CD4-positive, alpha-beta memory T cell (primary cell): ENCODE measurements around the gene BIRC3. TPM values are rescaled to one million over a fixed set of nuclear protein-coding genes. Genes with fewer than 3 reads are reported as not detected.
A peak's percentile ranks its signal among the peaks of the same experiment; 100 is the strongest.

Experiments used
- CTCF ChIA-PET: fragments of 350-600 bp; sonication (Branson Sonifier 250); formaldehyde crosslinking; loops from one replicate; lab custom pipeline; 2021; ENCODE audit warnings: inconsistent platforms; ENCODE audit not compliant: partially characterized antibody; lab: Charles Lee
- POLR2A ChIA-PET: fragments of 350-600 bp; sonication (Branson Sonifier 250); formaldehyde crosslinking; loops from one replicate; lab custom pipeline; 2021; ENCODE audit not compliant: partially characterized antibody; lab: Charles Lee
- DNase-seq, 5 donors: peaks; one replicate each; pipeline versions ENCODE4 v3.0.0 to v3.0.0-alpha.2; 2020 to 2022; ENCODE audit warnings: mixed read lengths in 1 of 5
- H3K27ac ChIP-seq: one replicate; pipeline ENCODE4 v1.7.0; 2013; ENCODE audit warnings: low read depth, low read length
- H3K27me3 ChIP-seq: 2 replicates; pipeline ENCODE4 v1.7.0; 2013; ENCODE audit warnings: mild to moderate bottlenecking, low read length, moderate library complexity; ENCODE audit not compliant: insufficient read depth
- H3K36me3 ChIP-seq: 2 replicates; pipeline ENCODE4 v1.7.0; 2013; ENCODE audit warnings: mild to moderate bottlenecking, low read length, moderate library complexity; ENCODE audit not compliant: insufficient read depth
- H3K4me1 ChIP-seq: 2 replicates; pipeline ENCODE4 v1.7.0; 2013; ENCODE audit warnings: mild to moderate bottlenecking, low read length, moderate library complexity; ENCODE audit not compliant: insufficient read depth
- H3K4me3 ChIP-seq, 2 donors: one replicate each; pipeline ENCODE4 v1.7.0; 2013; ENCODE audit warnings: low read length in 2 of 2, mild to moderate bottlenecking in 1 of 2
- H3K9me3 ChIP-seq, 2 donors: one replicate each; pipeline ENCODE4 v1.7.0; 2013; ENCODE audit warnings: low read length in 2 of 2, control low read depth in 1 of 2; ENCODE audit not compliant: control insufficient read depth in 1 of 2
- H3K27ac Mint-ChIP-seq, 7 donors: one replicate each; pipeline ENCODE4 v1.8.0; 2020 to 2021; ENCODE audit warnings: mixed read lengths in 7 of 7, mild to moderate bottlenecking in 6 of 7, inconsistent platforms in 3 of 7, moderate library complexity in 3 of 7
- H3K27me3 Mint-ChIP-seq, 2 donors: one replicate each; pipeline ENCODE4 v1.8.0; 2020 to 2021; ENCODE audit warnings: mixed read lengths in 2 of 2
- H3K36me3 Mint-ChIP-seq, 2 donors: one replicate each; pipeline ENCODE4 v1.8.0; 2020 to 2021; ENCODE audit warnings: mixed read lengths in 2 of 2, inconsistent platforms in 1 of 2, mild to moderate bottlenecking in 1 of 2
- H3K4me1 Mint-ChIP-seq, 4 donors: one replicate each; pipeline ENCODE4 v1.8.0; 2020 to 2021; ENCODE audit warnings: mixed read lengths in 4 of 4, mild to moderate bottlenecking in 1 of 4
- H3K4me3 Mint-ChIP-seq, 8 donors: one replicate each; pipeline ENCODE4 v1.8.0; 2020 to 2021; ENCODE audit warnings: mixed read lengths in 8 of 8, mild to moderate bottlenecking in 7 of 8, moderate library complexity in 6 of 8, inconsistent platforms in 3 of 8
- H3K9me3 Mint-ChIP-seq, 8 donors: one replicate each; pipeline ENCODE4 v1.8.0; 2020 to 2021; ENCODE audit warnings: mixed read lengths in 8 of 8, mild to moderate bottlenecking in 5 of 8, inconsistent platforms in 3 of 8, moderate library complexity in 1 of 8
- intact Hi-C: fragments of 100-400 bp; cut with micrococcal nuclease; formaldehyde crosslinking; loops from one replicate; pipeline ENCODE4 v1.15.1; 2023
- polyA plus RNA-seq, 2 donors: library from polyadenylated mRNA; unstranded; fragments of 300-500 nt; fragmentation: Illumina TruSeq; gene quantifications; one replicate each; pipeline ENCODE4 v1.2.3, GENCODE V29; 2021
- total RNA-seq, 2 experiments: library from RNA; stranded (reverse); gene quantifications; one replicate each; pipeline ENCODE4 v1.2.3, GENCODE V29; 2021

The BIRC3 gene
- total and polyA plus RNA-seq, 4 experiments from 2014 or later, result 82.5 to 198 (median 142) TPM

DNA sequence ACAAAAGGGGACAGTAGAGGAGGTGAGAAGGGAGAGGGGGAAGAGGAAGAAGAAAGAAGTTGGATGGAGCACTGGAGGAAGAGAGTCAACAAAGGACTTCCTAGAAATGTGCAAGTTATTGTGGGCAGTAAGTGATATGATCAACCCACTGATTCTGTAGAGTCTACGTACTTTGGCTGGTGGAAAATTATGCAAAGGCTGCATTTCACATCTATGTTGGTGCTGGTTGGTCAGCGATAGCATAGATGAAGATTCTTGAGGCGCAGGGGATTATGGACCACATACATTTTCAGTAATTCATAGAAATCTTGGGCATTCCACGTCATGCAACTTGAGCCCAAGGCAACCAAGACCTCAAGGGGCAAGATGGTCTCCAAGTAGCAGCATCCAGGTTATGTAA, 12.6 kb upstream of the BIRC3 start:
- Histone ChIP-seq H3K36me3 (no peaks in the 10 kb centered on the region), H3K4me1 (peaks cover 93% of the 10 kb centered on the region), H3K27ac (peak overlapping the region; percentile 60), H3K9me3 (peaks cover 0 to 4% of the 10 kb centered on the region in 2 donors), H3K4me3 (peak overlapping the region in 1 of 2 donors; percentile 14), H3K27me3 (no peaks in the 10 kb centered on the region)
- Mint-ChIP-seq H3K27me3 (no peaks in the 10 kb centered on the region), H3K4me1 (peaks cover 62 to 92% (median 77%) of the 10 kb centered on the region in 4 donors), H3K9me3 (peaks cover 4 to 26% (median 17%) of the 10 kb centered on the region in 8 donors), H3K36me3 (peaks cover 10 to 17% of the 10 kb centered on the region in 2 donors), H3K27ac (peak overlapping the region; percentile 84 to 98 (median 94)), H3K4me3 (peak overlapping the region; percentile 58 to 77 (median 68))
- DNase-seq, result no peak
- POLR2A ChIA-PET, result interaction anchor here (1.8 kb wide), 1 partner anchor 147 kb away, joined by 9 read pairs; no protein-coding TSS in a partner anchor
- intact Hi-C loops, result no loop called here
- CTCF ChIA-PET, result no interaction called here

DNA sequence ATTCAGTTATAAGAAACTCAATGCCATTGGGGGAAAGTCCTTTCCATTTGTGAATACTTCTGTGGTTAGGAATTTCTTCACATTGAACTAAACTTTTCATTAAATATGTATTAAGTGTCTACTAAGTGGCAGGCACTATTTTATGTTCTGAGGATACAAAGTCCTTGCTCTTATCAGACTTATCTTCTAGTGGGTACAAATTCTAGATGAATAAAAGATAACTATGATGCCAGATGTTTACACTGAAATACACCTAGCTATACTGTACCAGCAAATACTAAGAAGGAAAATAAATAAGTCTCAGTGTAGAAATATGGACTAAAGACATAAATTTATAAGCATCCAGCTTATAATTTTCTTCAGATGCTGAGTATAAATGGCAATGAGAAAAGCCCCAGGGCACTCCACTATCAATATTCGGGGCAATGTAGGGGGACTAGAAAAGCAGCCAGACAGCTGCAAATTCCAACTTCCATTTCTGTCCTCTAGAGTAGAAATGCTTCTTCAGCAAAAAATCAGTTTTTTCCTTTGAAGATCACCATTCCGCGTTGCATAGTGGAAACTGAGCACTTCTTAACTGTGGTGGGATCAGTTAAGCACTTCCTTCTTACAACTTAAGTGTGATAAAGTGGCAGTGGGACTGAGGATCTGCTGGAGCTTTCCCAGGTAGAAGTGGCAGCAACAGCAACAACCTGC, 11.8 kb upstream of the BIRC3 start:
- H3K4me1 ChIP-seq, result peaks cover 88% of the 10 kb centered on the region
- H3K4me3 Mint-ChIP-seq, result peak overlapping the region; percentile 51 to 77 (median 68)

DNA sequence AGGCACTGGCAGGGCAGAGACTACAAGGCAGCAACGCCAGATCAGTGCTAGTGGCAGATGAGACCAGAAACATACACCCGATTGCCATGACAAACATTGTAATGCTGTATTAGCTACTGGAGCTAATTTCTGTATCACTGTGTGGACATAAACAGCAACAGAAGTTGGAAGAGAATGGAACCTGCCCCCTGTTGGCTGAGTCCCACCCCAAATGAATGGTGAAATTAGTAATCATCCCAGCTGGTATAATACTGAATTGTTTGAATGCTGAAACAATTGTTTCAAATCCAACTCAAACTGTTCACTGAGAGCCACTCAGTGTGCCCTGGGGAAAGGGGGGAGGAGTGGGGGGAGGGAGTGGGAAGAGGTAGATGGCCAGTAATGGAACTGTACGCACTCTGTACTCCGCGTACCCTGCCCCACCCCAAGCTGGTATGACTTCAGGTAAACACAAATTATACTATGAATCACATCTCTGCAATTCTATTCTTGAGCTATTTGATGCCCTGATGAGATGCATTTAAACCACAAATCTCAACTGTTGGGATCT, 11.2 kb upstream of the BIRC3 start:
- Mint-ChIP-seq H3K27me3 (no peaks in the 10 kb centered on the region), H3K36me3 (peaks cover 10 to 17% of the 10 kb centered on the region in 2 donors), H3K27ac (peak overlapping the region; percentile 84 to 98 (median 94)), H3K9me3 (peaks cover 4 to 25% (median 17%) of the 10 kb centered on the region in 8 donors), H3K4me1 (peaks cover 54 to 85% (median 73%) of the 10 kb centered on the region in 4 donors), H3K4me3 (peak overlapping the region; percentile 51 to 77 (median 69))
- peak overlapping the region; percentile 3 to 14 for H3K4me3 ChIP-seq
- peaks cover 87% of the 10 kb centered on the region for H3K4me1 ChIP-seq
- H3K27me3 ChIP-seq, result no peaks in the 10 kb centered on the region
- no peaks in the 10 kb centered on the region for H3K36me3 ChIP-seq
- H3K9me3 ChIP-seq, result peaks cover 0 to 4% of the 10 kb centered on the region in 2 donors
- CTCF ChIA-PET, result interaction anchor here (0.6 to 18.2 kb wide), 9 partner anchors 9 to 189 kb away, joined by 3 to 654 read pairs (median 4); partner anchors contain the start of gene BIRC3
- intact Hi-C loops, result loop anchor here (1.0 kb wide), 2 partner anchors 11 to 12 kb away; partner anchors contain the start of gene BIRC3
- H3K27ac ChIP-seq, result peak overlapping the region; percentile 60
- POLR2A ChIA-PET, result interaction anchor here (0.6 to 4.6 kb wide), 10 partner anchors 8 to 164 kb away, joined by 3 to 149 read pairs (median 5); partner anchors contain the start of gene BIRC3
- peak in 3 of 5 donors; percentile 35 to 74 (median 40) for DNase-seq

More for the DNA sequence above, 11.8 kb upstream of the BIRC3 start:
- intact Hi-C loops, result loop anchor here (1.0 kb wide), 2 partner anchors 11 to 12 kb away; partner anchors contain the start of gene BIRC3
- CTCF ChIA-PET, result interaction anchor here (0.6 to 18.2 kb wide), 10 partner anchors 10 to 190 kb away, joined by 3 to 654 read pairs (median 4); partner anchors contain the start of gene BIRC3
- Histone ChIP-seq H3K36me3 (no peaks in the 10 kb centered on the region), H3K27me3 (no peaks in the 10 kb centered on the region), H3K27ac (peak overlapping the region; percentile 60), H3K9me3 (peaks cover 0 to 4% of the 10 kb centered on the region in 2 donors), H3K4me3 (peak overlapping the region in 1 of 2 donors; percentile 14)
- Mint-ChIP-seq H3K36me3 (peaks cover 10 to 17% of the 10 kb centered on the region in 2 donors), H3K27ac (peak overlapping the region; percentile 84 to 98 (median 94)), H3K9me3 (peaks cover 4 to 26% (median 17%) of the 10 kb centered on the region in 8 donors), H3K27me3 (no peaks in the 10 kb centered on the region), H3K4me1 (peaks cover 55 to 87% (median 73%) of the 10 kb centered on the region in 4 donors)
- peak in 1 of 5 donors; percentile 51 for DNase-seq
- POLR2A ChIA-PET, result interaction anchor here (0.6 to 4.6 kb wide), 10 partner anchors 9 to 165 kb away, joined by 3 to 149 read pairs (median 5); partner anchors contain the start of gene BIRC3

DNA sequence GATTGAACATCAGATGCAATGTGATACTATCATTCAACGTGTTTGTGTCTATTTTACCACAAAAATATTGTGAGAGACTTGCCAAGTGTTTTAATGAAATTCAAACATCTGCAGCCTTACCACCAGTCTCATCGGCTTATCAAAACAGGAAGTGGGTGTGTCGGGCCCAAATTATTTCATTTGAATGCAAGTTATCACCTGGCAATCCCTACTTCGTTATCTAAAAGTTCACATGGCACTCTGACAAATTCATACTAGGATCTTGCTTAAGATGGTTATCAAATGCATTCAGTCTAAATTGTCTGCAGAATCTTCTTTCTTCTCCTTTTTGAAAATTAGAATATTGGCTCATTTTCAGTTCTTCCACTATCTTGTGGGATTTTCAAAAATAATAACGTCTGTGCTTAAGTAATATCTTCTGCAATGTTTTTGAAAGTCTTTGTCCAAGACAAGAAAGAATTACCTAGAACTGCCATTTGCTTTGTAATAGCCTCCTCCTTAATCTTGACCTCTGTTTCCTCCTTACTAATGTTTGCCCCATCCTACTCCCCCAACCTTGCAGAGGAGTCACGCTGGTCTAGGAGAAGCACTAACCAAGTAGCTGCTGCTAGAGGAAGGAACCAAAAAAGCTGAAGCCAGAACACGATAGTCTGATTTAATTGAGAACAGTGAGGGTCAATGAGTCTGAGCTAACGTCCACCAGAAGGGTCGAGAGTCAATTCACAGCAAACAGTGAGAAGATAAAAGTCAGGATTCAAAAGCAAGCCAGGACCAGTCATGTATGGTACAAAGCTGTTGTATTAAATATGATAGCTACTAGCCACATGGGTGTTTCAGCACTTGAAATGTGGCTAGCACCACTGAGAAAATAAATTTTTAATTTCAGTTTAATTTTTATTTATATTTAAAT, 10.2 kb upstream of the BIRC3 start:
- POLR2A ChIA-PET, result interaction anchor here (1.0 to 4.6 kb wide), 8 partner anchors 8 to 38 kb away, joined by 3 to 149 read pairs (median 5); partner anchors contain the start of gene BIRC3
- peaks cover 84% of the 10 kb centered on the region for H3K4me1 ChIP-seq

DNA sequence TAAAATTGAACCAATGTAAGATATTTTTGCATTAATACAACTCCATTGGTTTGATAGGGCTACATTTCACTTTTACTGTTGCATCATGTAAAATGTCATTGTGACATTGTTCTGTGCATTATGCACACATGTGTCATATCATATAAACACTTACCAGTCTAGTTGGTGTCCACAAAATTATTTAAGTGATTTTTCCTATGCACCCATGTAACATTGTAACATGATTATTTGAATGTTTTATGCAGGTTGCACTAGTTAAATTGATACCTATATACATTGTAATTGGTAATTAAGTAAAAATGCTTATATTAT, 9.6 kb upstream of the BIRC3 start:
- intact Hi-C loops, result no loop called here
- H3K4me3 Mint-ChIP-seq, result no peak overlapping the region
- H3K4me1 ChIP-seq, result peaks cover 84% of the 10 kb centered on the region

More for the DNA sequence above, 10.2 kb upstream of the BIRC3 start:
- peak; percentile 73 to 87 (median 76) for DNase-seq
- Mint-ChIP-seq H3K27ac (peak overlapping the region; percentile 84 to 98 (median 94)), H3K27me3 (no peaks in the 10 kb centered on the region), H3K4me1 (peaks cover 46 to 82% (median 66%) of the 10 kb centered on the region in 4 donors), H3K36me3 (peaks cover 6 to 9% of the 10 kb centered on the region in 2 donors), H3K9me3 (peaks cover 1 to 16% (median 10%) of the 10 kb centered on the region in 8 donors), H3K4me3 (peak overlapping the region; percentile 51 to 77 (median 69))
- intact Hi-C loops, result loop anchor here (1.0 kb wide), 2 partner anchors 10 to 13 kb away; partner anchors contain the start of gene BIRC3
- CTCF ChIA-PET, result interaction anchor here (0.7 to 18.2 kb wide), 9 partner anchors 8 to 42 kb away, joined by 3 to 654 read pairs (median 8); partner anchors contain the start of gene BIRC3
- peaks cover 0 to 4% of the 10 kb centered on the region in 2 donors for H3K9me3 ChIP-seq
- H3K4me3 ChIP-seq, result peak overlapping the region; percentile 3 to 33
- peak overlapping the region; percentile 60 for H3K27ac ChIP-seq
- H3K36me3 ChIP-seq, result no peaks in the 10 kb centered on the region
- H3K27me3 ChIP-seq, result no peaks in the 10 kb centered on the region

More for the DNA sequence above, 9.6 kb upstream of the BIRC3 start:
- Mint-ChIP-seq H3K9me3 (peaks cover 1 to 14% (median 10%) of the 10 kb centered on the region in 8 donors), H3K36me3 (peaks cover 6 to 9% of the 10 kb centered on the region in 2 donors), H3K27ac (peak overlapping the region in 1 of 7 donors; percentile 84), H3K4me1 (peaks cover 50 to 82% (median 68%) of the 10 kb centered on the region in 4 donors), H3K27me3 (no peaks in the 10 kb centered on the region)
- Histone ChIP-seq H3K9me3 (peaks cover 0 to 1% of the 10 kb centered on the region in 2 donors), H3K4me3 (no peak overlapping the region), H3K27ac (no peak overlapping the region), H3K27me3 (no peaks in the 10 kb centered on the region), H3K36me3 (no peaks in the 10 kb centered on the region)
- DNase-seq, result no peak
- ChIA-PET CTCF (interaction anchor here (0.7 to 18.2 kb wide), 8 partner anchors 7 to 41 kb away, joined by 3 to 654 read pairs (median 6); partner anchors contain the start of gene BIRC3), POLR2A (interaction anchor here (1.0 to 4.6 kb wide), 3 partner anchors 11 to 14 kb away, joined by 4 to 149 read pairs (median 103); partner anchors contain the start of gene BIRC3)
